Right ventricle myocardium inferior (tissue), 1 donor: ENCODE measurements around the gene ZNF134. TPM values are rescaled to one million over a fixed set of nuclear protein-coding genes. Genes with fewer than 3 reads are reported as not detected.

Experiments
- ATAC-seq: fragments of 200-7000 bp; cut with Tn5 transposase; one replicate; pipeline ENCODE4 v1.9.1; 2020; ENCODE audit warnings: mild to moderate bottlenecking, moderate library complexity
- DNase-seq: peaks from one replicate; pipeline ENCODE4 v3.0.0; 2021; ENCODE audit errors: missing footprints
- intact Hi-C: fragments of 100-400 bp; cut with DNase I; formaldehyde crosslinking; loops from one replicate; pipeline ENCODE4 v1.11.0; 2022
- total RNA-seq: library from RNA; stranded (reverse); fragmentation: NEBNext Ultra II Directional; extraction: Animal tissue kit (Norgen Biotek cat#: 25700); gene quantifications from one replicate; pipeline ENCODE4 v1.2.1, GENCODE V29; 2021
- donor health status: DM: no; HTN: yes; CAD: no; lungs with severe emphysema.

Gene ZNF134
- total RNA-seq, 1 donor from 2014 or later = 14.9 TPM

DNA sequence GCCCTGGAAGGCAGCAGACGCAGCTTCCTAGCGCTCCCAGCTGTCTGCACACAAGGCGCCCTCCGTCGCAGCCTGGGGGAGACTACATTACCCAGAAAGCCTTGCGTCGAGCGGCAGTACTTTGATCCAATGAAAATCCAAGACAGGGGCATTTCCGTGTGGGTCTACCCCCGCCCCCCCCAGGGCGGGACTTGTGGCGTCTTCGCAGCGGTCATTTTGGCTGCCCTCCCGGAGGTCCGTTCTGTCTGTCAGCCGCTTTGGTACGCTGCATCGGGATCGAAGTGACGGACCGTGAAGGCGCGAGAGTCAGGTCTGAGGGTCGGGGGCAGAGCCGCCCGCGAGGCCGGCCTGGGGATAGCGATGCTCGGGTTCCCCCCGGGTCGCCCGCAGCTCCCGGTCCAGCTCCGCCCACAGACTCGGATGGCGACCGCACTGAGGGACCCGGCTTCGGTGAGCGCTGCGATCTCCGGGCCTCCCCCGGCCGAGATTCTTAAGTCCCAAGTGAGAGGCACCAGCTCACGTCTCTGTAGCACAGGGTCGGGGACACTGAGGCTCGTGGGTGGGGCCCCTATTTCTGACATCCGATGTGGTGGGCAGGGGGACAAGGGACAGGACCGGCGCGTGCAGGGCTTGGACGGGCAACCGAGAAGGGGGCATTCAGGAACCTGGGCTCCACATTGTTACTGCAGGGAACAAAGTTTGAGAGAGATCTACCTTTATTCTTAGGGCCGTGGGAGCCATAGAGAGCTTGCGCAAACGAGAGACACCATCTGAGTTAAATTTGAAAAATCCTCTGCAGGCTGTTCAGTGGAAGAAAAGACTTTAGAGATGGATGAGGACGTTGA, 19.2 kb downstream of the ZNF134 start, which contains the start of gene ZNF211:
Gene ZNF211 (plus strand): TSS at position 182 of the 845 bp plus-strand sequence. CDS start 179 bp downstream, at position 361.
- ATAC-seq = peak; percentile 100
- DNase-seq = peak; percentile 97
- intact Hi-C loops = loop anchor here (2.0 kb wide), 2 partner anchors 18 to 54 kb away; partner anchors contain the start of genes ZNF134 and ZNF416

DNA sequence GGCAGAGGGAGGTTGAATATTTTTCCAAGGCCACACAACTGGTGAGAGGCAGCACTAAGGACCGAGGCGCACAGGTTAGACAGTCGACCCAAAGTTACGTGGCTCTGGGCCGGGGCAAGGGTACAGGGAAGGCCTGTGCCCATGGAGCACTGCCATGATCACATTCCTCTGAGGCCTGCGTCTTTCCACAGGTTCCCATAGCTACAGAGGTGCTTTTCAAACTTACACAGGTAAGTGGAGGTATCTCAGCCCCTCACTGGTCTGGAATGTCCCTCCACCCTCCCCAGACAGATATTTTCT, 19.7 kb downstream of the ZNF134 start:
- ATAC-seq (peak; percentile 21), DNase-seq (no peak)
- intact Hi-C loops = loop anchor here (2.0 kb wide), 2 partner anchors 19 to 55 kb away; partner anchors contain the start of genes ZNF134 and ZNF416

DNA sequence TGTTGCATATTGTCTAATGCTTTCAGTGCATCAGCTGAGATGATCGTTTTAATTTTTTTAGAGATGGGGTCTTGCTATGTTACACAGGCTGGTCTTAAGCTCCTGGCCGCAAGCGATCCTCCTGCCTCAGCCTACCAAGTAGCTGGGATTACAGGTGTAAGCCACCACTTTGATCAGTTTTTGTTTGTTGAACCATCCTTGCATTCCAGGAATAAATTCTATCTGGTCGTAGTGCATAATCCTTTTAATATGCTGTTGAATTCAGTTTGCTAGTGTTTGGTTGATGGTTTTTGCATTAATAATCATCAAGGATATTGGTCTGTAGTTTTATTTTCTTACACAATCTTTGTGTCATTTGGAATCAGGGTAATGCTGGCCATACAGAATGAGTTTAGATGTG, 23.3 kb downstream of the ZNF134 start:
- ATAC-seq (no peak), DNase-seq (no peak)
- intact Hi-C loops = no loop called here

DNA sequence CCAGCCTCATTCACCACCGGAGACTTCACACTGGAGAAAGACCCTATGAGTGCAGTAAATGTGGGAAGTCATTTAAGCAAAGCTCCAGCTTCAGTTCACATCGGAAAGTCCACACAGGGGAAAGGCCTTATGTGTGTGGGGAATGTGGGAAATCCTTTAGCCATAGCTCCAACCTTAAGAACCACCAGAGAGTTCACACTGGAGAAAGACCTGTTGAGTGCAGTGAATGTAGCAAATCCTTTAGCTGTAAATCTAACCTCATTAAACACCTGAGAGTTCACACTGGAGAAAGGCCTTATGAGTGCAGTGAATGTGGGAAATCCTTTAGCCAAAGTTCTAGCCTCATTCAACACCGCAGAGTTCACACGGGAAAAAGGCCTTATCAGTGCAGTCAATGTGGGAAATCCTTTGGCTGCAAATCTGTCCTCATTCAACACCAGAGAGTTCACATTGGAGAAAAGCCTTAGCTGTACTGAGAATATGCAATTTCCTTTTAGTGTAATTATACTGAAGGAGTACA, 27.7 kb downstream of the ZNF134 start:
- no peak for ATAC-seq
- intact Hi-C loops = no loop called here
- DNase-seq = no peak

DNA sequence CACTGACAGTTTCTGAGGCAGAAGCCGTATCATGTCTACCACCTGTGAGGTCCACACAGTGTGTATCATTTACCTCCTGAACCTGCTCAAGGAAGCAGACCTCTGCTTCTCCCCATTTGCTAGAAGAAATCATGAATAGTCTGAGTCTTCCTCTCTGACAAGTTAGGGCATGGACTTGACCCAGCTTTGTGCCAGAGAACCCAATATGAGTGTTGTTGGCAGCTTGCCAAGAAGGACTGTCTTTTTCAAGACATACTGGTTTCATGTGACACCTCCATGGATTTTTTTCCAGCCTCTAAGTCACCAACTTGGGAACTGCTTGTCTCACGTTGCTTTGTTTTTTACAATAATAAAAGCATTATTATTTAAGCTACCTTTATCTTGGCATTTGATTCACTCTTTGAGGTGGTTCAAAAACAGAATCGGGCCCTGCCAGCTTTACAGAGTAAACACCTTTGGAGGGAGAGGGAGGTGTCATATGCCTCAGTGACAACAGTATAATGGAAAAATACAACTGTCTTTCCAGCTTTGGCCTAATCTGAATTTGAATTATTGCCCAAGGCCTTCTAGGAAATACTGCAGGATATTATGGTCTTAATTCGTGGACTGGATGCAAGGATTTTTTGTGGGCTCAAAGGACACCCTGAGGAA, 28.5 kb downstream of the ZNF134 start:
- DNase-seq = no peak
- no peak for ATAC-seq
- intact Hi-C loops = no loop called here

DNA sequence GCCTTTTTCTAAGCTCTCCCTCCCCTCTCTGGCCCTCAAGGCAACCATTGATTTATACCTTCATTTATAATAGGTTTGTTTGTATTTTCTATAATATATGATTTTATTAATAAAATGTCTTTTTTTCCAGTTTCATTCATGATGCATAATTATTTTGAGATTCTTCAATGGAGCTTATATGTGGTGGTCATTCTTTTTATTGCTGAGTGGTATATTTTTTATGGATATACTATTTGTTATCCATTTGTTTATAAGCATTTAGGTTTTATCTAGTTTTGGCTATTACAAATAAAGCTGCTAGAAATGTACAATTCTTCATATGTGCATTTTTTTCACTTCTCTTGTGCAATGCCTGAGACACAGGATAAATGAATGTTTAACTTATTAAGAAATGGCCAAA, 29.7 kb downstream of the ZNF134 start:
- ATAC-seq (no peak), DNase-seq (no peak)
- intact Hi-C loops = no loop called here

DNA sequence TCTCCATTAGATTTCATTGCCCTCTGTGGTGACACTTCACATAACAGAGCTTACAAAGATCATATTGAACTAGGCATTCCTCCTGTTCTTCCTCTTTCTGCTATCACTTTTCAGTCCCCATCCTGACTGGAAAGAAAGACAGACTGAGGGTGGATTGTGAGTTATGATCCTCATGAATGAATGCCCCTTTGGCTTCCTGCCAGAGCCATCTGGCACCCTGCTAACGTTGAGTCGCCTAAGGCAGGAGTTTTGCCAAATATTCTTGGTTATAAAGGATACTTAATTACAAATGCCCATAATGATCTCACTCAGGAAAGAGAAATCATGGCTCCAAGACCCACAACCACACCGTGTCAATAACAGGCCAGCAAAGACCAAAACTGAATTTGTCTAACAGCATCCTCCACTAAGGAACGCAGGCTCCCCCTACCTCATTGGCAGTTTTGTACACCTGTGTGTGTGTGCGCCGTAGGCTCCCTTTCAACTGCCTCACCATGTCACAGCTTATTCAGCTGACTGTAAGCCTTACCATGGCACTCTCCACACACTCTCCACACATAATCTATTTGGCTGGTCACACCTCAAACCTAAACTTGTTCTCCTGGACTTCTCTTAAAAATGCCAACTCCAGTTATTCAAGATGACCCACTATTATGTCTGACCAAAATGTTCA, 34.4 kb downstream of the ZNF134 start:
- DNase-seq (no peak), ATAC-seq (no peak)
- intact Hi-C loops = no loop called here

DNA sequence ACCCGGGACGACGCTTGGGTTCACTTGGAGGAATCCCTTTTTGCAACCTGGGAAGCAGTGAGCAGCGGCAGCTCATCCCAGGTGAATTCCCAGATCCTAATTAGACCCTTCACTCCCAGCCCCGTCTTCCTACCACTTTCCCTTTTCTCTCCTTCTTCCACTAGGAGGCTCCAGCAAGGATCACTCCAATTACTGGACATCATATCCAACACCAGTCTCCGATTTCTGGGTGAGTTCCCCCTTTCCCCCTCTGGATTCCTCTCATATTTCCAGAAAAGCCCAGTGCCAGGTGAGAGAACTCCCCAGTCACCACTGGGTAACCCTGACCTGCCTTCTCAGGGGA, 37.6 kb downstream of the ZNF134 start:
- ATAC-seq (no peak), DNase-seq (no peak)
- intact Hi-C loops = no loop called here

DNA sequence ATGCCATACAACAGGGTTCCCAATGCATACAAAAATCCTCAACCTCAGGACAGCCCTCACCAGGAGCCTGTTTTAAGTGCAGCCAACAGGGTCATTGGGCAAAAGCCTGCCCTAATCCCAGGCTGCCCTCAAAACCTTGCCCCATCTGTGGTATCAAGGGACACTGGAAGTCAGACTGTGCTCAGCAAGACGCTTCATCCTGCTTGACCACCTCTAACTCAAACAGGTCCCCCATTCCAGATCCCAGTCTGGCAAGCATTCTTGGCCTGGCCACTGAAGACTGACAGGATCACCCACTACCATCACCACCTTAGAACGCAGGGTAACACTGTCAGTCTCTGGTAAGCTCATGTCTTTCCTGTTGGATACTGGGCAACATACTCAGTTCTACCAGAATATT, 39.6 kb downstream of the ZNF134 start:
- no peak for ATAC-seq
- no peak for DNase-seq
- intact Hi-C loops = no loop called here

DNA sequence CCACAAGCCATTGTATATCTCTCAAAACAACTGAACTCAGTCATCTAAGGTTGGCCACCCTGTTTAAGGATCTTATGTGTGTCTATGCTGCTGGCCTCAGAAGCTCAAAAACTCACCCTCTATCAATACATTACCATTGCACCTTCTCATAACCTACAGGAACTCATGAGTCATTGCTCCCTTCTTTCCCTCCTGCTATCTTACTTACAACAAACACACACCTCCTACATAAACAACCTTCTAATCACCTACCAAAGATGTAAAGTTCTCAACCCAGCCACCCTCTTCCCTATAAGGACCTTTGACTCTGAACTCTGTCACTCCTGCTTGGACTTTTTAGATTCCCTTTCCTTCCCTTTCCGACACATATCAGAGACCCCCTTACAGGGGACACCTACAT, 41.4 kb downstream of the ZNF134 start:
- intact Hi-C loops = no loop called here
- ATAC-seq (no peak), DNase-seq (no peak)

DNA sequence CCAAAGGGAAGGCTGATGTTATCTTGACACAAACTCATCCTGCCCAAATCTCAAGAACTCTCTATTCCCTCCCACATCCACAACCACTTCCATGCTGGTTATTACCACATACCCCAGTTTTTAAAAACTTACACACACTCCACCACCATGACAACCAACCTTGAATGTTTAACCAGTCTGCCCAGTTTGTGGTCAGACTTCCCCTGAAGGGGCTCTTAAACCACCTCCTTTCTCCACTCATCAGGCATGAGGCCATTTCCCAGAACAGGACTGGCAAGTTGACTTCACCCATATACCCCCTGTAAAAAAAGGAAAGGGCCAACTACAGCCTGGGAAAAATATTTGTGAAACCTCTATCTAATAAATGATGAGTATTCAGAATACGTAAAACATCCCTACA, 42.3 kb downstream of the ZNF134 start:
- ATAC-seq = no peak
- intact Hi-C loops = no loop called here
- no peak for DNase-seq

DNA sequence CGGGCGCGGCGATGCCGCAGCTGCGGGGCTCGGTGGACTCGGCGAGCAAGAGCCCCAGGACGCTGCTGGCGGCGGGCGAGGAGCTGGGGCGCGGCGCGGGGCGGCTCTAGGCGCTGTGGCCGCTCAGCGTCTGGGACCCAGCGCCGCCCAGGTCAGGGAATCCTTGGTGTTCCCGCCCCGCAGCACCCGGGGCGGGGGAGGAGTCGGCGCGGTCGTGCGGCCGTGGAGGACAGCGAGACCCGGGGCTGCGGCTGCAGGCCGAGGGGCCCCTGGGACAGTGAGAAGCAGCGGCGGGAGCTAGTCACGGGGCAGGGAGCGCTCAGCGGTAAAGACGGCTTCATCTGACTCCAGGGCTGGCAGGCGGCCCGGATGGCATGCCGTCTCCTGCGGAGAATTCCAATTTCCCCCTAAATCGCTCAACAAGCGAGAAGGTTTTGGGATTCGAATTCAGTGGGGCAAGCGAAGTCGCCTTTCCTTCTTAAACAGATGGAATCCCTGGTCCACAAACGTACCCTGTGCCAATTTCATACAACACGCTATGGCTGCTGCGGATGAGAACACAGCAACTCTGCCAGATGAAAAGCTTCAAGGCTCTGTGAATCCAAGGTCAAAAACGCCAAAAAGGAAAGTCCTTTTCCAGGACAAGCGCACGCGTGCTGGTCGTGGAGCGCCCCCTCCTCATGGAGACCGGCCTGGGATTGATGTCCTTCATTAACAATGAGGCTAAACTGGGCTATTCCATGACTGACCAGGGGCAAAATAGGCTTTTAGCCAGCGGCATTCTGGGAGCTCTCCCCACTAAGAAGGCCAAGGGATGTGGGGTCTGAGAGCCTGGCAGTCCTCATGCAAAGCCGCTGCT, 50.5 kb downstream of the ZNF134 start:
- intact Hi-C loops = no loop called here
- DNase-seq = peak; percentile 68
- ATAC-seq = peak; percentile 93

DNA sequence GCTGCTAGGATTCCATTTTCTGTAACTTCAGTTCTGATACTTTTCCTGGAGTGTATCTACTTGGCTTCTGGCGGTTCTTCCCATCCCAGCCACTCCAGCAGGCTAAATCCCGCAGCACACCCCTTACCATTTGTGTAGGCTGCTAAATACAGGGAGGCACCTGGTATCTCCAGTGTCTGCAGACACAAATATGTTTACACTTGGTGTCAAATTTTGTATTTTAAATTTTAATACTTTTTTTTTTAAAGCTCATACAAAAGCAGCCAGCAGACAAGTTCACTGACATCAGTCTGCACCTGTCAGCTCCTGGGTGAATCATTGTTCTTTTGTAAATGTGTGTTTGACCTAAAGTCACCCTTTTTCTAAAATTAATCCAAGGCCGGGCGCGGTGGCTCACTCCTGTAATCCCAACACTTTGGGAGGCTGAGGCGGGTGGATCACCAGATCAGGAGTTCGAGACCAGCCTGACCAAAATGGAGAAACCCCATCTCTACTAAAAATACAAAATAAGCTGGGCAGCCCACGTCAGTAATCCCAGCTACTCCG, 51.3 kb downstream of the ZNF134 start:
- intact Hi-C loops = no loop called here
- ATAC-seq = no peak

DNA sequence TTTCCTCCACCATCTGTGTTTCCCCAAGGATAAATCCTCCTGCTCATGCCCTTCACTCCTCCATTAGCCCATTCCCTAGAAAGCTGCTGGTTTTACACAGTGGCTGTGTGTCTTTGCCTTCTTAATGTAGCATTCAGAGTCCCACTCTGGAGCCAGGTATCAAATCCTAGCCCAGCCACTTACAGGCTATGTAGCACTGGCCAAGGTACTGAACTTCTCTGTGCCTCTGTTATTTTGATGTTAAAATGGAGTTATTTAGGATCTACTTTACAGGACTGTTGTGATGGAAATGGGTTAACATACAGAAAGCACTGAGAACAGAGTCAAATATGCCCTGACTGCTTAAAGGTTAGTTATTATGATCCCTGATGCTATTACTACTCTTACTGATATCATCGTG, 53.2 kb downstream of the ZNF134 start:
- DNase-seq (no peak), ATAC-seq (no peak)
- intact Hi-C loops = no loop called here

More for the DNA sequence above, 51.3 kb downstream of the ZNF134 start:
- no peak for DNase-seq

DNA sequence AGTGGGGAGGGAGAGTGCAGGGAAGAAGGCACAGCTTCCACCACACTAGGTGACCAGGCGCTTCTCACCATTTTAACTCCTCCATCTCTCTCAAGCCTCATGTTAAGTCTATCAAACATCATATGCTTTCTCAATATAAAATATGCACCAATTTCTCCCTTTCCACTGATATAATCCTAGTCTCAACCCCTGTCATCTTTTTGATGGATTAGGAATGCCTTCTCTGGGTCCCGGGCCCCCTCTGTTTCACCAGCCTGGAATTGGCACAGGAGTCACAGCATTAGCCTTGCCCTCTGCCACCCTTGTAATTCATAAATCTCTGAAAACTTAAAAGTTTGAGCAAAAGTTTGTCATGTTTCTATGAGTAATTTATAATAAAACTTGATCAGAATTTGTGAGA, 54.6 kb downstream of the ZNF134 start, which contains the start of gene ZSCAN4:
Gene ZSCAN4 (plus strand): TSS at position 301 of the 400 bp plus-strand sequence. CDS start 7,211 bp downstream, outside the sequence.
- intact Hi-C loops = no loop called here
- ATAC-seq = no peak
- DNase-seq = no peak

DNA sequence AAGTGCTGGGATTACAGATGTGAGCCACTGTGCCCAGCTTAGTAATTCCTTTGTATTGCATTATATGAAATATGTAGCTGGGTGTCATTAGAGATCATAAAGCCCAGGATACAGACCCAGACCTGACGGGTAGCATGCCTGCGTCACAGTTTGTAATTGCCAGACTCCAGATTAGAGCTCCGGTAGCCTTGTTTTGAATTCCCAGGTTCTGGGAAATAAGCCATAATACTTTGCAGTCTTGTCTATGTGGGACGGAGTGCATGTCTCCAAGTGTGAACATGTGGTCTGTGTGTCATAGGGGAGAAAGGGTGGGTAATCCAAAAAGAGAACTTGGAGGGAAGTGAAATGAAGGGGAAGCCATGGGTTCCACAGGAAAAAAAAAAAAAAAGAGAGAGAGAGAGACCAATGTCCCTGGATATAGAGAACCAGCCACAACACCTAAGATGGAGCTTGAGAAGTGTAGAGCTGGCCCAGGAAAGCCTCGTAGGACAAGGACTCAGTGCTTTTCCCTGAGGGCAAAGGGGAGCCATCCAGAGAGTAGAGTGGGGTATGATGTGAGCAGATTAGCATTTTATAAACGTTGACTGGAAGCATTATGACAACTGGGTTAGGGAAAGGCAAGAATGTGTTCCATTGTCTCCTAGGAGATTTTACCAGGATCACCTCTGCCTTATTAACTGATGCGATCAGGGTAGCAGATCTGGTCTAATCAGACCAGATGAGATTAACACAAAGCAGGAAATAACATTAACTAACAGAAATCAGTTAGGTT, 57.3 kb downstream of the ZNF134 start:
- intact Hi-C loops = no loop called here
- DNase-seq = no peak
- no peak for ATAC-seq

DNA sequence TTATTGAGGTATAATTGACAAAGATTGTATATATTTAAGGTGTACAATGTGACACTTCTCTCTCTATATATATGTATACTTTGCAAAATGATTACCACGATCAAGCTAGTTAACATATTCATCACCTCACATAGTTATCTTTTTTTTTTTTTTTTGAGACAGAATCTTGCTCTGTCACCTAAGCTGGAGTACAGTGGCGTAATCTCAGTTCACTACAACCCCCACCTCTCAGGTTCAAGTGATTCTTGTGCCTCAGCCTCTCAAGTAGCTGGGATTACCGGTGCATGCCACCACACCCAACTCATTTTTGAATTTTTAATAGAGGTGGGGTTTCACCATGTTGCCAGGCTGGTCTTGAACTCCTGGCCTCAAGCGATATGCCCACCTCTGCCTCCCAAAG, 58.4 kb downstream of the ZNF134 start:
- DNase-seq (no peak), ATAC-seq (no peak)
- intact Hi-C loops = no loop called here
